ENCODE data around the gene COL6A1. TPM values are rescaled to one million over a fixed set of nuclear protein-coding genes. Genes with fewer than 3 reads are reported as not detected.
A peak's percentile ranks its signal among the peaks of the same experiment; 100 is the strongest.

The COL6A1 gene
- total RNA-seq, 1 experiment from 2014 or later, result 221 TPM

DNA sequence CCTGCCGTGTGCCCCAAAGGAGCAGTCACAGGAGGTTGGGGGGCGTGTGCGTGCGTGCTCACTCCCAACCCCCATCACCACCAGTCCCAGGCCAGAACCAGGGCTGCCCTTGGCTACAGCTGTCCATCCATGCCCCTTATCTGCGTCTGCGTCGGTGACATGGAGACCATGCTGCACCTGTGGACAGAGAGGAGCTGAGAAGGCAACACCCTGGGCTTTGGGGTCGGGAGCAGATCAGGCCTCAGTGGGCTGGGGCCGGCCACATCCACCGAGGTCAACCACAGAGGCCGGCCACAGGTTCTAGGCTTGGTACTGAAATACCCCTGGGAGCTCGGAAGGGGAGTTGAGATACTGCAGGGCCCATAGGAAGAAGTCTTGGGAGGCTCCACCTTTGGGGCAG lies 23.5 kb downstream of the COL6A1 start:
- ATAC-seq, result no peak
- TF ChIP-seq NFE2L1 (CRISPR knock-in tag; IDR thresholded peaks at IDR 0.05) (no peak), MXD4 (CRISPR knock-in tag; IDR thresholded peaks at IDR 0.05; ENCODE audit: borderline replicate concordance) (no peak), SOX15 (CRISPR knock-in tag; IDR thresholded peaks at IDR 0.05) (no peak), ZNF138 (CRISPR knock-in tag; conservative IDR thresholded peaks at IDR 0.05) (no peak), SMAD4 (CRISPR knock-in tag; IDR thresholded peaks at IDR 0.05) (no peak), CREB1 (CRISPR knock-in tag; IDR thresholded peaks at IDR 0.05) (no peak), ESRRA (CRISPR knock-in tag; IDR thresholded peaks at IDR 0.05; ENCODE audit: borderline replicate concordance) (no peak), RELA (CRISPR knock-in tag; IDR thresholded peaks at IDR 0.05; ENCODE audit: borderline replicate concordance) (no peak), PRRX2 (CRISPR knock-in tag; IDR thresholded peaks at IDR 0.05) (no peak), ATF1 (CRISPR knock-in tag; IDR thresholded peaks at IDR 0.05) (no peak), JUN (CRISPR knock-in tag; IDR thresholded peaks at IDR 0.05) (no peak), ZNF423 (CRISPR knock-in tag; IDR thresholded peaks at IDR 0.05) (no peak)
- TF ChIP-seq, protein P1, sequence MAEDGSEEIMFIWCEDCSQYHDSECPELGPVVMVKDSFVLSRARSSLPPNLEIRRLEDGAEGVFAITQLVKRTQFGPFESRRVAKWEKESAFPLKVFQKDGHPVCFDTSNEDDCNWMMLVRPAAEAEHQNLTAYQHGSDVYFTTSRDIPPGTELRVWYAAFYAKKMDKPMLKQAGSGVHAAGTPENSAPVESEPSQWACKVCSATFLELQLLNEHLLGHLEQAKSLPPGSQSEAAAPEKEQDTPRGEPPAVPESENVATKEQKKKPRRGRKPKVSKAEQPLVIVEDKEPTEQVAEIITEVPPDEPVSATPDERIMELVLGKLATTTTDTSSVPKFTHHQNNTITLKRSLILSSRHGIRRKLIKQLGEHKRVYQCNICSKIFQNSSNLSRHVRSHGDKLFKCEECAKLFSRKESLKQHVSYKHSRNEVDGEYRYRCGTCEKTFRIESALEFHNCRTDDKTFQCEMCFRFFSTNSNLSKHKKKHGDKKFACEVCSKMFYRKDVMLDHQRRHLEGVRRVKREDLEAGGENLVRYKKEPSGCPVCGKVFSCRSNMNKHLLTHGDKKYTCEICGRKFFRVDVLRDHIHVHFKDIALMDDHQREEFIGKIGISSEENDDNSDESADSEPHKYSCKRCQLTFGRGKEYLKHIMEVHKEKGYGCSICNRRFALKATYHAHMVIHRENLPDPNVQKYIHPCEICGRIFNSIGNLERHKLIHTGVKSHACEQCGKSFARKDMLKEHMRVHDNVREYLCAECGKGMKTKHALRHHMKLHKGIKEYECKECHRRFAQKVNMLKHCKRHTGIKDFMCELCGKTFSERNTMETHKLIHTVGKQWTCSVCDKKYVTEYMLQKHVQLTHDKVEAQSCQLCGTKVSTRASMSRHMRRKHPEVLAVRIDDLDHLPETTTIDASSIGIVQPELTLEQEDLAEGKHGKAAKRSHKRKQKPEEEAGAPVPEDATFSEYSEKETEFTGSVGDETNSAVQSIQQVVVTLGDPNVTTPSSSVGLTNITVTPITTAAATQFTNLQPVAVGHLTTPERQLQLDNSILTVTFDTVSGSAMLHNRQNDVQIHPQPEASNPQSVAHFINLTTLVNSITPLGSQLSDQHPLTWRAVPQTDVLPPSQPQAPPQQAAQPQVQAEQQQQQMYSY (CRISPR knock-in tag; IDR thresholded peaks at IDR 0.05), result no peak
- TF ChIP-seq, protein P2, sequence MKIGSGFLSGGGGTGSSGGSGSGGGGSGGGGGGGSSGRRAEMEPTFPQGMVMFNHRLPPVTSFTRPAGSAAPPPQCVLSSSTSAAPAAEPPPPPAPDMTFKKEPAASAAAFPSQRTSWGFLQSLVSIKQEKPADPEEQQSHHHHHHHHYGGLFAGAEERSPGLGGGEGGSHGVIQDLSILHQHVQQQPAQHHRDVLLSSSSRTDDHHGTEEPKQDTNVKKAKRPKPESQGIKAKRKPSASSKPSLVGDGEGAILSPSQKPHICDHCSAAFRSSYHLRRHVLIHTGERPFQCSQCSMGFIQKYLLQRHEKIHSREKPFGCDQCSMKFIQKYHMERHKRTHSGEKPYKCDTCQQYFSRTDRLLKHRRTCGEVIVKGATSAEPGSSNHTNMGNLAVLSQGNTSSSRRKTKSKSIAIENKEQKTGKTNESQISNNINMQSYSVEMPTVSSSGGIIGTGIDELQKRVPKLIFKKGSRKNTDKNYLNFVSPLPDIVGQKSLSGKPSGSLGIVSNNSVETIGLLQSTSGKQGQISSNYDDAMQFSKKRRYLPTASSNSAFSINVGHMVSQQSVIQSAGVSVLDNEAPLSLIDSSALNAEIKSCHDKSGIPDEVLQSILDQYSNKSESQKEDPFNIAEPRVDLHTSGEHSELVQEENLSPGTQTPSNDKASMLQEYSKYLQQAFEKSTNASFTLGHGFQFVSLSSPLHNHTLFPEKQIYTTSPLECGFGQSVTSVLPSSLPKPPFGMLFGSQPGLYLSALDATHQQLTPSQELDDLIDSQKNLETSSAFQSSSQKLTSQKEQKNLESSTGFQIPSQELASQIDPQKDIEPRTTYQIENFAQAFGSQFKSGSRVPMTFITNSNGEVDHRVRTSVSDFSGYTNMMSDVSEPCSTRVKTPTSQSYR (CRISPR knock-in tag; IDR thresholded peaks at IDR 0.05), result no peak
- TF ChIP-seq, protein P3, sequence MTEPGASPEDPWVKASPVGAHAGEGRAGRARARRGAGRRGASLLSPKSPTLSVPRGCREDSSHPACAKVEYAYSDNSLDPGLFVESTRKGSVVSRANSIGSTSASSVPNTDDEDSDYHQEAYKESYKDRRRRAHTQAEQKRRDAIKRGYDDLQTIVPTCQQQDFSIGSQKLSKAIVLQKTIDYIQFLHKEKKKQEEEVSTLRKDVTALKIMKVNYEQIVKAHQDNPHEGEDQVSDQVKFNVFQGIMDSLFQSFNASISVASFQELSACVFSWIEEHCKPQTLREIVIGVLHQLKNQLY (CRISPR knock-in tag; IDR thresholded peaks at IDR 0.05), result no peak
- TF ChIP-seq, protein P4, sequence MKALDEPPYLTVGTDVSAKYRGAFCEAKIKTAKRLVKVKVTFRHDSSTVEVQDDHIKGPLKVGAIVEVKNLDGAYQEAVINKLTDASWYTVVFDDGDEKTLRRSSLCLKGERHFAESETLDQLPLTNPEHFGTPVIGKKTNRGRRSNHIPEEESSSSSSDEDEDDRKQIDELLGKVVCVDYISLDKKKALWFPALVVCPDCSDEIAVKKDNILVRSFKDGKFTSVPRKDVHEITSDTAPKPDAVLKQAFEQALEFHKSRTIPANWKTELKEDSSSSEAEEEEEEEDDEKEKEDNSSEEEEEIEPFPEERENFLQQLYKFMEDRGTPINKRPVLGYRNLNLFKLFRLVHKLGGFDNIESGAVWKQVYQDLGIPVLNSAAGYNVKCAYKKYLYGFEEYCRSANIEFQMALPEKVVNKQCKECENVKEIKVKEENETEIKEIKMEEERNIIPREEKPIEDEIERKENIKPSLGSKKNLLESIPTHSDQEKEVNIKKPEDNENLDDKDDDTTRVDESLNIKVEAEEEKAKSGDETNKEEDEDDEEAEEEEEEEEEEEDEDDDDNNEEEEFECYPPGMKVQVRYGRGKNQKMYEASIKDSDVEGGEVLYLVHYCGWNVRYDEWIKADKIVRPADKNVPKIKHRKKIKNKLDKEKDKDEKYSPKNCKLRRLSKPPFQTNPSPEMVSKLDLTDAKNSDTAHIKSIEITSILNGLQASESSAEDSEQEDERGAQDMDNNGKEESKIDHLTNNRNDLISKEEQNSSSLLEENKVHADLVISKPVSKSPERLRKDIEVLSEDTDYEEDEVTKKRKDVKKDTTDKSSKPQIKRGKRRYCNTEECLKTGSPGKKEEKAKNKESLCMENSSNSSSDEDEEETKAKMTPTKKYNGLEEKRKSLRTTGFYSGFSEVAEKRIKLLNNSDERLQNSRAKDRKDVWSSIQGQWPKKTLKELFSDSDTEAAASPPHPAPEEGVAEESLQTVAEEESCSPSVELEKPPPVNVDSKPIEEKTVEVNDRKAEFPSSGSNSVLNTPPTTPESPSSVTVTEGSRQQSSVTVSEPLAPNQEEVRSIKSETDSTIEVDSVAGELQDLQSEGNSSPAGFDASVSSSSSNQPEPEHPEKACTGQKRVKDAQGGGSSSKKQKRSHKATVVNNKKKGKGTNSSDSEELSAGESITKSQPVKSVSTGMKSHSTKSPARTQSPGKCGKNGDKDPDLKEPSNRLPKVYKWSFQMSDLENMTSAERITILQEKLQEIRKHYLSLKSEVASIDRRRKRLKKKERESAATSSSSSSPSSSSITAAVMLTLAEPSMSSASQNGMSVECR (CRISPR knock-in tag; IDR thresholded peaks at IDR 0.05; ENCODE audit: borderline replicate concordance), result no peak
- H3K9me3 Mint-ChIP-seq, result peaks cover 7% of the 10 kb centered on the region
- H3K36me3 Mint-ChIP-seq, result peaks cover 11% of the 10 kb centered on the region
- no peaks in the 10 kb centered on the region for H3K27me3 Mint-ChIP-seq (ENCODE audit: low read depth)
- no peak for DNase-seq (ENCODE audit: low spot score)
- no peak overlapping the region for H3K4me3 Mint-ChIP-seq
- H3K4me1 Mint-ChIP-seq, result no peaks in the 10 kb centered on the region
- ChIA-PET POLR2A (no interaction called here), CTCF (no interaction called here)
- H3K27ac Mint-ChIP-seq, result peak overlapping the region; percentile 3
